ENCODE results near the gene MAMLD1. TPM values are rescaled to one million over a fixed set of nuclear protein-coding genes. Genes with fewer than 3 reads are reported as not detected.

MAMLD1 gene
- polyA plus RNA-seq, 1 donor (not counting 4 experiments of a cell fraction or from before 2014, with no cell fraction given): 0.98 TPM

DNA sequence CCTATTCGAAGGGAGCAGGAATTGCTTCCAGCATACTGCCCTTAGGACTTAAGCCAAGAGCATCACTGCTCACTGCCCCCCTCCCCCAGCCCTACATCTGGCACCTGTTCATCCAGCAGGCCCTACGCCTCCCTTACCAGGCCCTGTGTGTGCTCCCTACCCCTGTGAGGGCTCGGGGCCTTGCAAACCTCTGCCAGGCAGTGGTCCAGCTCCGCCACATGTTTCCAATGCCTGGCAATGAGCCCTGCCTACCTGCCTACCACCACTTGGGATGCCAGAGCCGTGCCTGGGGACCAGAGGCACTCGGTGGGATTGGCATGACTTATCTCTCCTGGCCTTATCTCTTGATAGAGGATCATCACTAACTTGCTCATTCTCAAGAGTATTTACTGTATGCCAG, 177.8 kb downstream of the MAMLD1 start:
- no peak overlapping the region for H3K4me2 ChIP-seq (ENCODE audit: control insufficient read depth, extremely low read depth, insufficient read depth, low read depth, low read length)
- H3K79me2 ChIP-seq (ENCODE audit: control insufficient read depth, insufficient read depth, low read length): no peaks in the 10 kb centered on the region
- no peaks in the 10 kb centered on the region for H4K20me1 ChIP-seq (ENCODE audit: control insufficient read depth, extremely low read depth, insufficient read depth, low read length)
- DNase-seq (ENCODE audit: low read depth, low spot score): no peak
- H3K9me1 ChIP-seq (ENCODE audit: control insufficient read depth, extremely low read depth, insufficient read depth, low read length): no peaks in the 10 kb centered on the region
- no peaks in the 10 kb centered on the region for H3K4me1 ChIP-seq (ENCODE audit: control insufficient read depth, extremely low read depth, insufficient read depth, low read length)
- no peaks in the 10 kb centered on the region for H3K36me3 ChIP-seq (ENCODE audit: control insufficient read depth in 2 of 2, extremely low read depth in 1 of 2, insufficient read depth in 2 of 2, low read length in 2 of 2)
- H3K27me3 ChIP-seq (ENCODE audit: control insufficient read depth, extremely low read depth, insufficient read depth, low read length): no peaks in the 10 kb centered on the region
- FAIRE-seq: no peak
- dilution Hi-C loops (cut with MboI; ENCODE audit: extremely low pct_ligation_motif_present, low sequenced_read_pairs): no loop called here
- no peak overlapping the region for H3K9ac ChIP-seq (ENCODE audit: control insufficient read depth, extremely low read depth, insufficient read depth, low read length)
- H3K4me3 ChIP-seq (ENCODE audit: control insufficient read depth in 2 of 3, extremely low read depth in 1 of 3, insufficient read depth in 2 of 3, low read depth in 1 of 3, low read length in 3 of 3): no peak overlapping the region
- H2AFZ ChIP-seq (ENCODE audit: control insufficient read depth, low read length): no peak overlapping the region
- H3K9me3 ChIP-seq (ENCODE audit: control insufficient read depth, low read depth, low read length): peaks cover 10% of the 10 kb centered on the region
- TF ChIP-seq EZH2 (IDR thresholded peaks at IDR 0.05; ENCODE audit: low read length): no peak
- no peak for TF ChIP-seq CTCF (optimal IDR thresholded peaks at IDR 0.05 in 1 of 3, IDR thresholded peaks at IDR 0.05 in 1 of 3, conservative IDR thresholded peaks at IDR 0.05 in 1 of 3; ENCODE audit: extremely low read depth in 1 of 3, insufficient read depth in 2 of 3, low read length in 3 of 3)
- no peak overlapping the region for H3K27ac ChIP-seq (ENCODE audit: control insufficient read depth, insufficient read depth, low read length)

DNA sequence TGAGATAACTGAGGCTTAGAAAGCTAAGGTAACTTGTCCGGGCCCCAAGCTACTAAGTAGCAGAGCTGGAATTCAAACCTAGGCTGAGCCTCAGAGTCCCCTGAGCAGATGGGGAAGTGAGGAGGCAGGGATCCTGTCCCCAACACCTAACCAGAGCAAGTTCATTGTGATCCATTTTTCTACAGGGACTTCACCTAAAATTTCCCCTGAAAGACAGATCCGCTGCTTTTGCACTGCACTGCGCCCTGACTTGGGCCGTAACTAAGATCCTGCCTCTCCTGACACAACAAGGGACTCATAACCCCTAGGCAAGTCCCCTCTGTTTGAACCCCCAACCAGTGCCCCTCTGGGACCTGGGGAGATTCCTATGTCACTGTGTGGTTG, 179.7 kb downstream of the MAMLD1 start:
- no peaks in the 10 kb centered on the region for H3K36me3 ChIP-seq (ENCODE audit: control insufficient read depth in 2 of 2, extremely low read depth in 1 of 2, insufficient read depth in 2 of 2, low read length in 2 of 2)
- no peak overlapping the region for H3K27ac ChIP-seq (ENCODE audit: control insufficient read depth, insufficient read depth, low read length)
- no peak for DNase-seq (ENCODE audit: low read depth, low spot score)
- H3K9ac ChIP-seq (ENCODE audit: control insufficient read depth, extremely low read depth, insufficient read depth, low read length): no peak overlapping the region
- no peak overlapping the region for H2AFZ ChIP-seq (ENCODE audit: control insufficient read depth, low read length)
- no peaks in the 10 kb centered on the region for H3K9me1 ChIP-seq (ENCODE audit: control insufficient read depth, extremely low read depth, insufficient read depth, low read length)
- H3K79me2 ChIP-seq (ENCODE audit: control insufficient read depth, insufficient read depth, low read length): no peaks in the 10 kb centered on the region
- dilution Hi-C loops (cut with MboI; ENCODE audit: extremely low pct_ligation_motif_present, low sequenced_read_pairs): no loop called here
- H3K4me1 ChIP-seq (ENCODE audit: control insufficient read depth, extremely low read depth, insufficient read depth, low read length): no peaks in the 10 kb centered on the region
- H3K27me3 ChIP-seq (ENCODE audit: control insufficient read depth, extremely low read depth, insufficient read depth, low read length): no peaks in the 10 kb centered on the region
- no peak for TF ChIP-seq EZH2 (IDR thresholded peaks at IDR 0.05; ENCODE audit: low read length)
- no peak for TF ChIP-seq CTCF (optimal IDR thresholded peaks at IDR 0.05 in 1 of 3, IDR thresholded peaks at IDR 0.05 in 1 of 3, conservative IDR thresholded peaks at IDR 0.05 in 1 of 3; ENCODE audit: extremely low read depth in 1 of 3, insufficient read depth in 2 of 3, low read length in 3 of 3)
- H4K20me1 ChIP-seq (ENCODE audit: control insufficient read depth, extremely low read depth, insufficient read depth, low read length): no peaks in the 10 kb centered on the region
- H3K9me3 ChIP-seq (ENCODE audit: control insufficient read depth, low read depth, low read length): no peaks in the 10 kb centered on the region
- H3K4me3 ChIP-seq (ENCODE audit: control insufficient read depth in 2 of 3, extremely low read depth in 1 of 3, insufficient read depth in 2 of 3, low read depth in 1 of 3, low read length in 3 of 3): no peak overlapping the region
- no peak overlapping the region for H3K4me2 ChIP-seq (ENCODE audit: control insufficient read depth, extremely low read depth, insufficient read depth, low read depth, low read length)
- FAIRE-seq: no peak

Data from keratinocyte (primary cell).